IMR-90 (cell line): ENCODE measurements around the gene SMG1. TPM values are rescaled to one million over a fixed set of nuclear protein-coding genes. Genes with fewer than 3 reads are reported as not detected.

ENCODE experiments used
- ATAC-seq: fragments of 200-7000 bp; cut with Tn5 transposase; 2 replicates; pipeline ENCODE4 v1.9.1; 2020; ENCODE audit warnings: low read depth, mild to moderate bottlenecking, moderate library complexity
- BruUV-seq: library from RNA; stranded (reverse); fragments of 400-500 nt; replicated peaks from 2 replicates; lab custom pipeline; 2021; lab: Mats Ljungman, UMichigan
- CTCF ChIA-PET: fragments of 300-600 bp; formaldehyde crosslinking; extraction: SDS; loops from one replicate; lab custom pipeline; 2021; ENCODE audit warnings: antibody characterized with exemption; lab: Yijun Ruan, JAX
- POLR2A ChIA-PET: fragments of 300-600 bp; sonication (Branson Sonifier 250); formaldehyde crosslinking; loops from one replicate; lab custom pipeline; 2022; ENCODE audit warnings: antibody characterized with exemption; ENCODE audit not compliant: unreplicated experiment; lab: Charles Lee
- DNase-seq: peaks from one replicate; pipeline ENCODE4 v3.0.0; 2013
- H2AFZ ChIP-seq: replicated peaks from 2 replicates; pipeline ENCODE3; 2013; ENCODE audit warnings: low read length, mild to moderate bottlenecking; ENCODE audit not compliant: poor library complexity
- H2AK5ac ChIP-seq: 2 replicates; pipeline ENCODE4 v1.6.1; 2013; ENCODE audit warnings: low read depth, low read length, inconsistent platforms
- H2AK9ac ChIP-seq: replicated peaks from 2 replicates; pipeline ENCODE3; 2013; ENCODE audit warnings: mild to moderate bottlenecking, low read depth, low read length, moderate library complexity; ENCODE audit not compliant: poor library complexity
- H2BK120ac ChIP-seq: 2 replicates; pipeline ENCODE4 v1.6.1; 2013; ENCODE audit warnings: low read depth, low read length, inconsistent platforms
- H2BK15ac ChIP-seq: 3 replicates; pipeline ENCODE4 v1.6.1; 2013; ENCODE audit warnings: low read depth, low read length, inconsistent platforms
- H2BK20ac ChIP-seq: 2 replicates; pipeline ENCODE4 v1.6.1; 2013; ENCODE audit warnings: low read depth, mild to moderate bottlenecking, inconsistent platforms, low read length, moderate library complexity
- H2BK5ac ChIP-seq: 2 replicates; pipeline ENCODE4 v1.6.1; 2013; ENCODE audit warnings: mild to moderate bottlenecking, low read depth, low read length, inconsistent platforms; ENCODE audit not compliant: poor library complexity, severe bottlenecking
- H3K14ac ChIP-seq: replicated peaks from 2 replicates; pipeline ENCODE4 v1.6.1; 2013; ENCODE audit warnings: low read depth, low read length, inconsistent platforms
- H3K18ac ChIP-seq: 2 replicates; pipeline ENCODE4 v1.6.1; 2013; ENCODE audit warnings: low read depth, low read length, control low read depth
- H3K23ac ChIP-seq: 2 replicates; pipeline ENCODE4 v1.6.1; 2013; ENCODE audit warnings: low read depth, low read length, inconsistent platforms
- H3K27ac ChIP-seq: 2 replicates; pipeline ENCODE4 v1.5.1; 2013; ENCODE audit warnings: mild to moderate bottlenecking, control low read depth, low read length; ENCODE audit not compliant: insufficient read depth
- H3K27me3 ChIP-seq: 2 replicates; pipeline ENCODE4 v1.6.1; 2013; ENCODE audit warnings: low read length; ENCODE audit not compliant: control insufficient read depth, insufficient read depth
- H3K36me3 ChIP-seq: 2 replicates; pipeline ENCODE4 v1.6.1; 2013; ENCODE audit warnings: low read length, mixed read lengths; ENCODE audit not compliant: control insufficient read depth, insufficient read depth
- H3K4ac ChIP-seq: 2 replicates; pipeline ENCODE4 v1.6.1; 2013; ENCODE audit warnings: low read depth, low read length, inconsistent platforms
- H3K4me1 ChIP-seq: 2 replicates; pipeline ENCODE4 v1.6.1; 2013; ENCODE audit warnings: low read length, mixed read lengths; ENCODE audit not compliant: control insufficient read depth, insufficient read depth
- H3K4me2 ChIP-seq: 2 replicates; pipeline ENCODE4 v1.6.1; 2013; ENCODE audit warnings: low read depth, mild to moderate bottlenecking, control low read depth, low read length, moderate library complexity
- H3K4me3 ChIP-seq: 2 replicates; pipeline ENCODE4 v1.5.1; 2013; ENCODE audit warnings: low read depth, mild to moderate bottlenecking, control low read depth, low read length, moderate library complexity; ENCODE audit not compliant: insufficient read depth
- H3K56ac ChIP-seq: 2 replicates; pipeline ENCODE4 v1.6.1; 2013; ENCODE audit warnings: low read length, inconsistent platforms; ENCODE audit not compliant: insufficient read depth; ENCODE audit errors: extremely low read depth
- H3K79me1 ChIP-seq, 2 experiments: 2 replicates each; pipeline ENCODE4 v1.6.1; 2013; ENCODE audit warnings: low read length in 2 of 2, inconsistent platforms in 1 of 2, low read depth in 1 of 2
- H3K9ac ChIP-seq: 2 replicates; pipeline ENCODE4 v1.6.1; 2013; ENCODE audit warnings: low read depth, low read length, control low read depth
- H3K9me1 ChIP-seq: 2 replicates; pipeline ENCODE4 v1.6.1; 2013; ENCODE audit warnings: low read length, inconsistent platforms; ENCODE audit not compliant: insufficient read depth
- H3K9me3 ChIP-seq: 2 replicates; pipeline ENCODE4 v1.6.1; 2013; ENCODE audit warnings: low read length; ENCODE audit not compliant: control insufficient read depth, insufficient read depth
- H4K20me1 ChIP-seq: 2 replicates; pipeline ENCODE4 v1.6.1; 2013; ENCODE audit warnings: low read length, inconsistent platforms; ENCODE audit not compliant: insufficient read depth
- H4K5ac ChIP-seq: 2 replicates; pipeline ENCODE4 v1.6.1; 2013; ENCODE audit warnings: mild to moderate bottlenecking, low read depth, low read length, control low read depth
- H4K8ac ChIP-seq, 2 experiments: 2 replicates each; pipeline ENCODE4 v1.6.1; 2013; ENCODE audit warnings: low read depth in 2 of 2, low read length in 2 of 2, control low read depth in 1 of 2, inconsistent platforms in 1 of 2
- H4K91ac ChIP-seq: 2 replicates; pipeline ENCODE4 v1.6.1; 2013; ENCODE audit warnings: low read depth, low read length, inconsistent platforms; ENCODE audit not compliant: insufficient read depth
- CEBPB ChIP-seq: IDR thresholded peaks from 2 replicates; pipeline ENCODE4 v1.6.1; 2012; ENCODE audit warnings: low read depth, low read length, improper control_type of control experiment
- FOS ChIP-seq: fragments of 150-350 bp; IDR thresholded peaks from 2 replicates; pipeline ENCODE4 v1.6.1; 2016; ENCODE audit warnings: low read depth, low read length
- MAFK ChIP-seq: IDR thresholded peaks from 2 replicates; pipeline ENCODE4 v1.6.1; 2012; ENCODE audit warnings: low read depth, low read length, improper control_type of control experiment
- MAZ ChIP-seq: IDR thresholded peaks from 2 replicates; pipeline ENCODE4 v1.6.1; 2012; ENCODE audit warnings: low read depth, mild to moderate bottlenecking, low read length, improper control_type of control experiment, moderate library complexity, borderline replicate concordance
- POLR2A ChIP-seq: IDR thresholded peaks from 2 replicates; pipeline ENCODE4 v1.6.1; 2012; ENCODE audit warnings: mild to moderate bottlenecking, low read depth, low read length
- RCOR1 ChIP-seq: IDR thresholded peaks from 2 replicates; pipeline ENCODE4 v1.6.1; 2012; ENCODE audit warnings: mild to moderate bottlenecking, low read length, improper control_type of control experiment; ENCODE audit not compliant: insufficient replicate concordance
- WGBS, 2 experiments: methylation state at CpG; one replicate each; pipeline versions ENCODE4 v1.1.5 to v1.1.7; 2013; ENCODE audit warnings: missing lambda C conversion rate in 2 of 2; ENCODE audit not compliant: insufficient read length in 1 of 2; ENCODE audit errors: extremely low coverage in 2 of 2; 5-methylcytosine and 5-hydroxymethylcytosine counted together
- dilution Hi-C: fragments of 300-500 bp; cut with HindIII; formaldehyde crosslinking; loops from one replicate; pipeline ENCODE4 v1.14.3; 2018; ENCODE audit warnings: low sequenced_read_pairs; ENCODE audit not compliant: unreplicated experiment
- in situ Hi-C: fragments of 300-500 bp; cut with MboI; formaldehyde crosslinking; loops from 3 replicates; pipeline ENCODE4 v1.14.3; 2019; ENCODE audit warnings: low sequenced_read_pairs, inconsistent platforms, mixed read lengths
- intact Hi-C: fragments of 100-400 bp; cut with micrococcal nuclease; formaldehyde crosslinking; loops from 2 replicates; pipeline ENCODE4 v1.10.0; 2022
- polyA plus RNA-seq, 3 experiments: library from polyadenylated mRNA; depleted of rRNA; stranded (reverse); fragments of >200 nt; gene quantifications; 2 replicates each; pipeline ENCODE4 v1.2.3, GENCODE V29; 2012; ENCODE audit warnings: low replicate concordance in 1 of 3
- total RNA-seq: library from RNA; depleted of rRNA; stranded (reverse); fragments of >200 nt; gene quantifications from 2 replicates; pipeline ENCODE4 v1.2.3, GENCODE V29; 2012

Gene SMG1
- total and polyA plus RNA-seq, 2 of the 4 experiments (the other 2 are of a cell fraction): 13.4 to 53.8 TPM

DNA sequence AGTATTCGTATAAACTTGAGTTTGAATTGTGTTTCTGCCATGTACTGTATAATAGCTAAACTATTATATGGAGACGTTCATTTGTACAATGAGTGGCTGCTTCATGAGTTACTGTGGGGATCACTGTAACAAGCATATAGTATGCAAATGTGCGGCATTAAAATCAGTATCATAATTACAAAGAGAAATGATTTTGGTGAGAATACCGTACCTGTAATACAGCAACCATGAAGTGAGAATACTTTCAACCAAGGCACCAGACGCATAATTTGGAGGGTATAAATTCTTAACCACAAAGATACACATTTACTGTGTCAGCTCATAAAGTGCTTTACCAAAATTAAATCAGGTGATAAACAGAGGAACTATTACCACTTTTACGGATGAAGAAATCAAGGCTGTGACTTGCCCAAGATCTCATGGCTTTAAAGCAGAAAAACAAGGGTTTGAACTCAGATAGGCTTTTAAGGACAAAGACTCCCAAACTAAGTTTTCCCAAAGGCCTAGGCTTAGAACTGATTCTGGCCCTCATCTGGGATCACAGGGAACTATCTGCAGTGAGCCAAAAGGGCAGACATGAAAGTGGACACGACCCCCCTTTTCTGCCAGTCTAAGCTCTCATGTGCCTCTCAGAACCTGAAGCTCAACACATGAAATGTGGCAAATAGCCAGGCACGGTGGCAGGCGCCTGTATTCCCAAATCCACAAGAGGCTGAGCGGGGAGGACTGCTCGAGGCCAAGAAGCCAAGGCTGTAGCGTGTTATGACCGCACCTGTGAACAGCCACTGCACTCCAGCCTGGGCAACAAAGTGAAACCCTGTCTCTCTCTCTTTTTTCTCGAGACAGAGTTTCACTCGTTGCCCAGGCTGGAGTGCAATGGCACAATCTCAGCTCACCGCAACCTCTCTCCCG, 142.5 kb downstream of the SMG1 start:
- H3K4me1 ChIP-seq: peaks cover 2% of the 10 kb centered on the region; the same call in 1 of the 2 replicates
- peaks cover 17 to 49% of the 10 kb centered on the region in 2 experiments; a peak in 3 of 4 replicates for H3K79me1 ChIP-seq
- H3K4me2 ChIP-seq: no peak overlapping the region
- peaks cover 70% of the 10 kb centered on the region for H4K20me1 ChIP-seq
- H3K4ac ChIP-seq: no peak overlapping the region
- no peak overlapping the region for H2BK120ac ChIP-seq
- no peak overlapping the region for H4K91ac ChIP-seq
- no peak overlapping the region for H3K14ac ChIP-seq
- 93% methylated on average over 9 of the region's 17 CpGs; no CpG with 5 or more reads in 1 of the 2 experiments for WGBS, 2 experiments
- no peak overlapping the region for H3K27ac ChIP-seq
- H3K18ac ChIP-seq: no peak overlapping the region
- no peak overlapping the region for H2BK15ac ChIP-seq
- no peak overlapping the region for H4K8ac ChIP-seq
- no peak overlapping the region for H3K56ac ChIP-seq
- dilution Hi-C loops: no loop called here
- H3K9ac ChIP-seq: no peak overlapping the region
- no TSS peak for BruUV-seq
- no peak overlapping the region for H3K4me3 ChIP-seq
- CTCF ChIA-PET: no interaction called here
- ATAC-seq: no peak
- H3K23ac ChIP-seq: no peak overlapping the region
- no peak overlapping the region for H2AK9ac ChIP-seq
- POLR2A ChIA-PET: no interaction called here
- DNase-seq: no peak
- no peaks in the 10 kb centered on the region for H3K27me3 ChIP-seq
- H3K36me3 ChIP-seq: peaks cover 51% of the 10 kb centered on the region
- no peak overlapping the region for H2BK5ac ChIP-seq
- peaks cover 7% of the 10 kb centered on the region; the same call in 1 of the 2 replicates for H3K9me1 ChIP-seq
- intact Hi-C loops: no loop called here
- no peak overlapping the region for H2AK5ac ChIP-seq
- in situ Hi-C loops: no loop called here
- no peak overlapping the region for H4K5ac ChIP-seq
- no peak overlapping the region for H2AFZ ChIP-seq
- no peaks in the 10 kb centered on the region for H3K9me3 ChIP-seq
- no peak for TF ChIP-seq FOS
- TF ChIP-seq RCOR1: no peak
- TF ChIP-seq CEBPB: no peak
- no peak for TF ChIP-seq MAZ
- TF ChIP-seq MAFK: no peak
- no peak for TF ChIP-seq POLR2A
- no peak overlapping the region for H2BK20ac ChIP-seq
